Activated naive CD4-positive, alpha-beta T cell treated with anti-CD3 and anti-CD28 coated beads, Interleukin-2, amount 10 ng/mL, durations not matched to agents 7 days and 5 days (primary cell): ENCODE results near the gene CYTH3.
"Not testable (repeated sequence)": the region's sequence is repeated elsewhere in the genome, so short reads cannot be mapped to it uniquely, and the experiment has no call there.

Source experiments
- CTCF ChIA-PET: fragments of 350-600 bp; sonication (Branson Sonifier 250); formaldehyde crosslinking; loops from one replicate; lab custom pipeline; 2021; ENCODE audit warnings: antibody characterized with exemption; lab: Charles Lee
- DNase-seq: peaks from one replicate; pipeline ENCODE4 v3.0.0-alpha.2; 2020
- H3K27ac Mint-ChIP-seq: one replicate; pipeline ENCODE4 v1.8.0; 2021; ENCODE audit warnings: mild to moderate bottlenecking, moderate library complexity, mixed read lengths
- H3K27me3 Mint-ChIP-seq: one replicate; pipeline ENCODE4 v1.8.0; 2021; ENCODE audit warnings: mild to moderate bottlenecking, mixed read lengths
- H3K36me3 Mint-ChIP-seq: one replicate; pipeline ENCODE4 v1.8.0; 2021; ENCODE audit warnings: mixed read lengths
- H3K4me1 Mint-ChIP-seq: one replicate; pipeline ENCODE4 v1.8.0; 2021; ENCODE audit warnings: mixed read lengths
- H3K4me3 Mint-ChIP-seq: one replicate; pipeline ENCODE4 v1.8.0; 2021; ENCODE audit warnings: mild to moderate bottlenecking, moderate library complexity, mixed read lengths
- H3K9me3 Mint-ChIP-seq: one replicate; pipeline ENCODE4 v1.8.0; 2021; ENCODE audit warnings: mixed read lengths

The CYTH3 gene

GRCh38 chr7:6193709-6194108 is 78.7 kb downstream of the CYTH3 start:
- Mint-ChIP-seq H3K36me3 (no peaks in the 10 kb centered on the region), H3K4me3 (no peak overlapping the region), H3K4me1 (no peaks in the 10 kb centered on the region), H3K9me3 (no peaks in the 10 kb centered on the region), H3K27ac (no peak overlapping the region), H3K27me3 (peaks cover 10% of the 10 kb centered on the region)
- DNase-seq = no peak
- CTCF ChIA-PET = no interaction called here

- H3K36me3 Mint-ChIP-seq, DNase-seq, H3K4me1 Mint-ChIP-seq, H3K27me3 Mint-ChIP-seq, H3K27ac Mint-ChIP-seq, H3K4me3 Mint-ChIP-seq, CTCF ChIA-PET, H3K9me3 Mint-ChIP-seq: not testable (repeated sequence)
Observed at GRCh38 chr7:6190563-6190962, 81.9 kb downstream of the CYTH3 start.

GRCh38 chr7:6188389-6188788 is 84.0 kb downstream of the CYTH3 start:
- CTCF ChIA-PET = interaction anchor here (1.3 kb wide), 1 partner anchor 135 kb away, joined by 3 read pairs; no protein-coding TSS in a partner anchor
- DNase-seq = no peak
- Mint-ChIP-seq H3K4me1 (no peaks in the 10 kb centered on the region), H3K4me3 (no peak overlapping the region), H3K9me3 (no peaks in the 10 kb centered on the region), H3K27me3 (no peaks in the 10 kb centered on the region), H3K36me3 (no peaks in the 10 kb centered on the region), H3K27ac (no peak overlapping the region)

- Mint-ChIP-seq H3K27ac (no peak overlapping the region), H3K4me3 (no peak overlapping the region), H3K27me3 (no peaks in the 10 kb centered on the region), H3K4me1 (no peaks in the 10 kb centered on the region), H3K36me3 (no peaks in the 10 kb centered on the region), H3K9me3 (no peaks in the 10 kb centered on the region)
- CTCF ChIA-PET = no interaction called here
- DNase-seq = no peak
Observed at GRCh38 chr7:6186577-6186976, 85.8 kb downstream of the CYTH3 start.

- Mint-ChIP-seq H3K4me1 (no peaks in the 10 kb centered on the region), H3K4me3 (no peak overlapping the region), H3K27me3 (no peaks in the 10 kb centered on the region), H3K27ac (no peak overlapping the region), H3K36me3 (no peaks in the 10 kb centered on the region), H3K9me3 (no peaks in the 10 kb centered on the region)
- DNase-seq = no peak
- CTCF ChIA-PET = no interaction called here
Observed at GRCh38 chr7:6182993-6183392, 89.4 kb downstream of the CYTH3 start.

GRCh38 chr7:6181136-6181535 is 91.3 kb downstream of the CYTH3 start:
- CTCF ChIA-PET = no interaction called here
- Mint-ChIP-seq H3K36me3 (no peaks in the 10 kb centered on the region), H3K4me1 (no peaks in the 10 kb centered on the region), H3K9me3 (no peaks in the 10 kb centered on the region), H3K4me3 (no peak overlapping the region), H3K27ac (no peak overlapping the region), H3K27me3 (no peaks in the 10 kb centered on the region)
- no peak for DNase-seq

- CTCF ChIA-PET = no interaction called here
- no peak overlapping the region for H3K27ac Mint-ChIP-seq
- H3K4me1 Mint-ChIP-seq = no peaks in the 10 kb centered on the region
- no peaks in the 10 kb centered on the region for H3K36me3 Mint-ChIP-seq
- H3K9me3 Mint-ChIP-seq = no peaks in the 10 kb centered on the region
- H3K4me3 Mint-ChIP-seq = no peak overlapping the region
- DNase-seq = no peak
- H3K27me3 Mint-ChIP-seq = no peaks in the 10 kb centered on the region
Observed at GRCh38 chr7:6180344-6180725, 92.1 kb downstream of the CYTH3 start.

GRCh38 chr7:6179620-6180343 is 92.6 kb downstream of the CYTH3 start:
- CTCF ChIA-PET = no interaction called here
- DNase-seq = no peak

GRCh38 chr7:6178298-6179029 is 94.0 kb downstream of the CYTH3 start:
- CTCF ChIA-PET = no interaction called here
- Mint-ChIP-seq H3K36me3 (no peaks in the 10 kb centered on the region), H3K27me3 (no peaks in the 10 kb centered on the region), H3K4me3 (no peak overlapping the region), H3K9me3 (no peaks in the 10 kb centered on the region), H3K27ac (no peak overlapping the region), H3K4me1 (no peaks in the 10 kb centered on the region)
- DNase-seq = no peak

More at GRCh38 chr7:6179620-6180343, 92.6 kb downstream of the CYTH3 start:
- Mint-ChIP-seq H3K27ac (no peak overlapping the region), H3K36me3 (no peaks in the 10 kb centered on the region), H3K4me3 (no peak overlapping the region), H3K9me3 (no peaks in the 10 kb centered on the region), H3K27me3 (no peaks in the 10 kb centered on the region), H3K4me1 (no peaks in the 10 kb centered on the region)

GRCh38 chr7:6175645-6176044 is 96.8 kb downstream of the CYTH3 start:
- CTCF ChIA-PET = no interaction called here

GRCh38 chr7:6172910-6173295 is 99.5 kb downstream of the CYTH3 start:
- Mint-ChIP-seq H3K27me3 (peaks cover 6% of the 10 kb centered on the region), H3K4me3 (no peak overlapping the region), H3K36me3 (no peaks in the 10 kb centered on the region), H3K9me3 (no peaks in the 10 kb centered on the region), H3K4me1 (no peaks in the 10 kb centered on the region), H3K27ac (no peak overlapping the region)
- CTCF ChIA-PET = no interaction called here
- no peak for DNase-seq

More at GRCh38 chr7:6175645-6176044, 96.8 kb downstream of the CYTH3 start:
- Mint-ChIP-seq H3K27ac (no peak overlapping the region), H3K27me3 (peaks cover 6% of the 10 kb centered on the region), H3K4me3 (no peak overlapping the region), H3K4me1 (no peaks in the 10 kb centered on the region), H3K9me3 (no peaks in the 10 kb centered on the region), H3K36me3 (no peaks in the 10 kb centered on the region)
- DNase-seq = no peak

GRCh38 chr7:6172224-6172909 is 100.1 kb downstream of the CYTH3 start:
- H3K27ac Mint-ChIP-seq = no peak overlapping the region
- H3K4me1 Mint-ChIP-seq = no peaks in the 10 kb centered on the region
- no peak for DNase-seq
- no peaks in the 10 kb centered on the region for H3K36me3 Mint-ChIP-seq
- CTCF ChIA-PET = no interaction called here
- H3K4me3 Mint-ChIP-seq = no peak overlapping the region
- H3K9me3 Mint-ChIP-seq = no peaks in the 10 kb centered on the region
- H3K27me3 Mint-ChIP-seq = peaks cover 6% of the 10 kb centered on the region

- Mint-ChIP-seq H3K36me3 (no peaks in the 10 kb centered on the region), H3K4me1 (no peaks in the 10 kb centered on the region), H3K27me3 (peaks cover 6% of the 10 kb centered on the region), H3K9me3 (no peaks in the 10 kb centered on the region), H3K27ac (no peak overlapping the region), H3K4me3 (no peak overlapping the region)
- CTCF ChIA-PET = no interaction called here
- no peak for DNase-seq
Observed at GRCh38 chr7:6171532-6172223, 100.7 kb downstream of the CYTH3 start.
